Measurements from ENCODE around the gene MAL.

DNA sequence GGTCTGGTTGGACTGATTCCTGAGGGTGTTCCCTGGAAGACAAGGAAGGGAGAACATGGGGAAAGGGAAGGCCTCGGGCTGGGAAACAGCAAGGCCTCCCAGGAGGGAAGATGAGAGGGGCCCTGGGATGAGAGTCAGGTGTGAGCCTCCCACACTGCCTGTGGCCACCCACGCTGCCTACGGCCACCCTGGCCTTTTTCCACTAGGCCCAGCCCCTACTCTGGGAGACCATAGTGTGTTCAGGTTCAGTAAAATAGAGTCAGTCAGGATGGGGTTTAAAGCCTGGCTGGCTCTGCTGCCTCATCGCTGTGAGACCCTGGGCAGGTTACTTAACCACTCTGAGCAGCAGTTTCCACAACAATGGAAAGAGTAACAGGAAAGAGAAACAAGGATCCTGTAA, 47.7 kb upstream of the MAL start:
- TF ChIP-seq CTCF (conservative IDR thresholded peaks at IDR 0.05): no peak
- no peak for TF ChIP-seq ZFX (IDR thresholded peaks at IDR 0.05)

Measured in C4-2B (cell line).